Testis (tissue), 5 donors: ENCODE results near the gene PRDX6. TPM values are rescaled to one million over a fixed set of nuclear protein-coding genes. Genes with fewer than 3 reads are reported as not detected.

Source experiments
- DNase-seq: peaks from one replicate; pipeline ENCODE4 v3.0.0-alpha.2; 2019
- H3K27ac ChIP-seq, 2 donors: fragments of 200-600 bp; sonication (generic); one replicate each; pipeline ENCODE4 v1.5.1; 2019
- H3K27me3 ChIP-seq: fragments of 200-600 bp; sonication (generic); one replicate; pipeline ENCODE4 v1.5.1; 2019
- H3K36me3 ChIP-seq: fragments of 200-600 bp; sonication (generic); one replicate; pipeline ENCODE4 v1.5.1; 2017; ENCODE audit warnings: low read depth; ENCODE audit errors: missing control alignments
- H3K4me1 ChIP-seq: fragments of 200-600 bp; sonication (generic); one replicate; pipeline ENCODE4 v1.5.1; 2019
- H3K4me3 ChIP-seq, 2 donors: fragments of 200-600 bp; sonication (generic); one replicate each; pipeline ENCODE4 v1.5.1; 2017 to 2019
- H3K9me3 ChIP-seq: fragments of 200-600 bp; sonication (generic); one replicate; pipeline ENCODE4 v1.5.1; 2017
- POLR2A ChIP-seq: fragments of 450-650 bp; IDR thresholded peaks from one replicate; pipeline ENCODE4 v1.6.1; 2017; ENCODE audit warnings: antibody characterized with exemption, mild to moderate bottlenecking, moderate library complexity
- WGBS, 2 donors: methylation state at CpG; one replicate each; pipeline ENCODE4 v1.1.5; 2018; 5-methylcytosine and 5-hydroxymethylcytosine counted together
- intact Hi-C: fragments of 100-400 bp; cut with DNase I; formaldehyde crosslinking; loops from one replicate; pipeline ENCODE4 v1.15.1; 2023; ENCODE audit warnings: low total_unique reads
- long read RNA-seq, 2 donors: transcript quantifications; one replicate each; lab custom pipeline, GENCODE V29; 2026
- polyA plus RNA-seq: library from polyadenylated mRNA; stranded (reverse); fragments of 350-450 nt; fragmentation: Illumina TruSeq; extraction: RNeasy Lipid Tissue Mini Kit (QIAGEN cat#74804); gene quantifications from one replicate; pipeline ENCODE4 v1.2.3, GENCODE V29; 2014; ENCODE audit warnings: low read depth, low replicate concordance; ENCODE audit not compliant: insufficient read depth
- total RNA-seq, 2 donors: library from RNA; depleted of rRNA; stranded (reverse); fragments of >200 nt; gene quantifications; one replicate each; pipeline ENCODE4 v1.2.3, GENCODE V29; 2016
- TF ChIP-seq, protein P1 (sequence below), 3 experiments: fragments of 450-650 bp in 2 of 3; fragments of 200-600 bp in 1 of 3; sonication (generic) in 1 of 3; IDR thresholded peaks; one replicate each; pipeline ENCODE4 v1.5.1; 2016 to 2019; ENCODE audit warnings: antibody characterized with exemption in 3 of 3, mild to moderate bottlenecking in 2 of 3, moderate library complexity in 1 of 3

Gene PRDX6
- total RNA-seq (100 to 1,000 TPM; 376 to 458 TPM), polyA plus RNA-seq (385 TPM)
- long read RNA-seq, donor 1, transcript PRDX6-201 (5 exons, 1,751 nt), result major isoform, 199 of 291 reads
- long read RNA-seq, donor 1, transcript PRDX6-203 (4 exons, 859 nt), result minor isoform, 8 of 291 reads
- long read RNA-seq, donor 1, partial matches to known transcripts, result 74 of 291 reads
- long read RNA-seq, donor 1, other reads (novel, unspliced or antisense), result 8 of 291 reads
- long read RNA-seq, donor 2, transcript PRDX6-201 (5 exons, 1,751 nt), result major isoform, 108 of 190 reads
- long read RNA-seq, donor 2, partial matches to known transcripts, result 69 of 190 reads
- long read RNA-seq, donor 2, other reads (novel, unspliced or antisense), result 6 of 190 reads

DNA sequence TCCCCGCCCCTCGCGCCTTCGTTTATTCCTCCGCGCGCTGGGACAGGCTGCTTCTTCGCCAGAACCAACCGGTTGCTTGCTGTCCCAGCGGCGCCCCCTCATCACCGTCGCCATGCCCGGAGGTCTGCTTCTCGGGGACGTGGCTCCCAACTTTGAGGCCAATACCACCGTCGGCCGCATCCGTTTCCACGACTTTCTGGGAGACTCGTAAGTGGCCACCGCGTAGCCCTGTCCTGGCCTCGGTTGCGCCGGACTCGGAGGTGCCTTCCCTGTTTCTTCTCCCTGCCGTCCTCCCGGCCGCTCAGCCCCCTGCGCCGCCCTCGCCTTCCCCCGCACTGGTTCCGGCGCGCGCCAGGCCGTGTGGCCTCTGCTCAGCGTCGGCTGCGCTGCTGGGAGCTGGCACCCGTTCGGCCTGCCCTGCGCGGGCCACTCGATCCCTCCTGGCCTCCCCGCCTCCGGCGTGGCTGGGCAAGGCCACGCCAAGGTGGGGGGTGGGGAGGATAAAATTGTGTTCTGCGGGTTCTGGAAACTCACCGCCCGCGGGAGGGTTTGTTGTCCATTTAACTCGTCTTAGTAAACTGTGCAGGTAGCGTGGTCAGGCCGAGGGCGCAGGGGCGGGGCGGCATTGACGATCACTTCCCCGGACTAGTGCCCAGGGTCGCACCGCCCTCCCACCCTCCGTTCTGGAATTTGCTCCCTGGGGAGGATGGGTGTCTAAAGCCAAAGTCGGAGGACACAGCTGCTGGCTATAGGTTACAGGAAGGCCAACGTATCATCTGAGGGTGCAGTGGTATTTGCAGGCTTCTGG, at the start of gene PRDX6:
TSS of gene PRDX6 (plus strand) at position 50 of the 808 bp plus-strand sequence. CDS start at position 113, 63 bp downstream.
- WGBS, 2 donors, result 0% methylated on average over 12 to 68 of the region's 69 CpGs
- intact Hi-C loops, result no loop called here
- no peaks in the 10 kb centered on the region for H3K27me3 ChIP-seq
- DNase-seq, result peak; percentile 93
- no peaks in the 10 kb centered on the region for H3K36me3 ChIP-seq
- peak; percentile 68 for TF ChIP-seq POLR2A
- TF ChIP-seq, protein P1, sequence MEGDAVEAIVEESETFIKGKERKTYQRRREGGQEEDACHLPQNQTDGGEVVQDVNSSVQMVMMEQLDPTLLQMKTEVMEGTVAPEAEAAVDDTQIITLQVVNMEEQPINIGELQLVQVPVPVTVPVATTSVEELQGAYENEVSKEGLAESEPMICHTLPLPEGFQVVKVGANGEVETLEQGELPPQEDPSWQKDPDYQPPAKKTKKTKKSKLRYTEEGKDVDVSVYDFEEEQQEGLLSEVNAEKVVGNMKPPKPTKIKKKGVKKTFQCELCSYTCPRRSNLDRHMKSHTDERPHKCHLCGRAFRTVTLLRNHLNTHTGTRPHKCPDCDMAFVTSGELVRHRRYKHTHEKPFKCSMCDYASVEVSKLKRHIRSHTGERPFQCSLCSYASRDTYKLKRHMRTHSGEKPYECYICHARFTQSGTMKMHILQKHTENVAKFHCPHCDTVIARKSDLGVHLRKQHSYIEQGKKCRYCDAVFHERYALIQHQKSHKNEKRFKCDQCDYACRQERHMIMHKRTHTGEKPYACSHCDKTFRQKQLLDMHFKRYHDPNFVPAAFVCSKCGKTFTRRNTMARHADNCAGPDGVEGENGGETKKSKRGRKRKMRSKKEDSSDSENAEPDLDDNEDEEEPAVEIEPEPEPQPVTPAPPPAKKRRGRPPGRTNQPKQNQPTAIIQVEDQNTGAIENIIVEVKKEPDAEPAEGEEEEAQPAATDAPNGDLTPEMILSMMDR (IDR thresholded peaks at IDR 0.05), result no peak
- peak within 1 kb of the TSS; percentile 99 for H3K27ac ChIP-seq
- H3K4me1 ChIP-seq, result peaks cover 40% of the 10 kb centered on the region
- no peaks in the 10 kb centered on the region for H3K9me3 ChIP-seq
- peak within 1 kb of the TSS; percentile 90 to 94 for H3K4me3 ChIP-seq

- 6 to 11% methylated on average over 15 of the region's 15 CpGs for WGBS, 2 donors
- H3K36me3 ChIP-seq, result no peaks in the 10 kb centered on the region
- TF ChIP-seq POLR2A, result no peak
- TF ChIP-seq, protein P1 (IDR thresholded peaks at IDR 0.05), result peak; percentile 34 to 65 (median 46)
- intact Hi-C loops, result loop anchor here (10.0 kb wide), 1 partner anchor 395 kb away; the partner anchor contains the start of genes CENPL and DARS2
- peak overlapping the region; percentile 9 to 86 for H3K27ac ChIP-seq
- H3K4me1 ChIP-seq, result peaks cover 17% of the 10 kb centered on the region
- no peaks in the 10 kb centered on the region for H3K9me3 ChIP-seq
- H3K4me3 ChIP-seq, result peak overlapping the region; percentile 10
- DNase-seq, result peak; percentile 92
- H3K27me3 ChIP-seq, result no peaks in the 10 kb centered on the region
These were observed 47.4 kb upstream of the PRDX6 start for GRCh38 chr1:173429471-173430402.

DNA sequence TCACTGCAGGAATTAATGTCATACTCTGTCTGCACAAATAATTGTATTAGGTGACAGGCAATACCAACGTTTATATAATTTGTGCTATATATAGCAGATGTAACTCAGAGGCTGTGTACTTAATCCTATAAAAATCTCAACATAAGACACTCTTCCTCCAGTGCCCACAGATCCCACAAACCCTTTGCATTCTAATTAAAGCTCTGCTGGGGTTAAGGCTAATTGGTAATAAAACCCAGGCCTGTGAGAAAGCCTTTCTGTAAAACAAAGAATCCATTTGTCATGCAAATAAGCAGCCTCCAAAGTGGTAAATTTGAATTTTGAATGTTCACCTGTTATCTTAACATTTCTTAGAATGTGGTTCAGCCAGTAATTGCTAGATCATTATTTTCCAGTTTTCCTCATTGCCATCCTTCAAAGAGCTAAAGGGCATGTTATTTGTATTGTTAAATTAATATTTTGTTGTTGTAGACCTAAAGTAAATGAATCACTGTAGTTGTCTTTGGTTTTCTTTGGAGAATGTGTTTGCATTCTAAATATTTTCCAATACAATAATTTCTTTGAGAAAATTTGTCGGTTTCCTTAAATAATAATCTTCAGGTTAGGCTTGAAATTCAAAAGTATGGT, 46.3 kb upstream of the PRDX6 start:
- H3K36me3 ChIP-seq, result no peaks in the 10 kb centered on the region
- peaks cover 17% of the 10 kb centered on the region for H3K4me1 ChIP-seq
- no peak for TF ChIP-seq POLR2A
- TF ChIP-seq, protein P1 (IDR thresholded peaks at IDR 0.05), result no peak
- H3K9me3 ChIP-seq, result no peaks in the 10 kb centered on the region
- WGBS, 2 donors, result 6 to 11% methylated on average over 2 of the region's 2 CpGs
- peak overlapping the region in 1 of 2 donors; percentile 86 for H3K27ac ChIP-seq
- intact Hi-C loops, result no loop called here
- DNase-seq, result no peak
- H3K4me3 ChIP-seq, result no peak overlapping the region
- H3K27me3 ChIP-seq, result no peaks in the 10 kb centered on the region
